H1 (cell line): ENCODE measurements around the gene ATP4A. TPM values are rescaled to one million over a fixed set of nuclear protein-coding genes. Genes with fewer than 3 reads are reported as not detected.

Experiments used
- CTCF ChIA-PET: fragments of 300-600 bp; sonication (Branson Sonifier 250); formaldehyde crosslinking; loops from one replicate; lab custom pipeline; 2021; ENCODE audit not compliant: partially characterized antibody; lab: Charles Lee
- POLR2A ChIA-PET: fragments of 300-600 bp; sonication (Branson Sonifier 250); formaldehyde crosslinking; loops from one replicate; lab custom pipeline; 2021; ENCODE audit warnings: inconsistent platforms; ENCODE audit not compliant: partially characterized antibody; lab: Charles Lee
- DNase-seq, 2 experiments: peaks; one replicate each; pipeline versions ENCODE4 v3.0.0 to v3.0.0-alpha.2; 2010 to 2022; ENCODE audit warnings: low spot score in 2 of 2, low read depth in 1 of 2, mixed read lengths in 1 of 2
- FAIRE-seq: peaks from 2 replicates; lab custom pipeline; 2011; peaks lifted over from hg19 to GRCh38; lab: Jason Lieb, UNC
- H2AFZ ChIP-seq: 2 replicates; pipeline ENCODE4 v1.8.1; 2012; ENCODE audit warnings: low read length, inconsistent platforms
- H2AK5ac ChIP-seq: 2 replicates; pipeline ENCODE4 v1.6.1; 2013; ENCODE audit warnings: low read depth, low read length
- H2BK120ac ChIP-seq: replicated peaks from 2 replicates; pipeline ENCODE3; 2013; ENCODE audit warnings: low read depth, low read length, inconsistent platforms
- H2BK12ac ChIP-seq: 2 replicates; pipeline ENCODE4 v1.6.1; 2013; ENCODE audit warnings: low read depth, low read length
- H2BK15ac ChIP-seq: 2 replicates; pipeline ENCODE4 v1.6.1; 2013; ENCODE audit warnings: low read length
- H2BK20ac ChIP-seq: 2 replicates; pipeline ENCODE4 v1.6.1; 2013; ENCODE audit warnings: low read length
- H2BK5ac ChIP-seq: 2 replicates; pipeline ENCODE4 v1.6.1; 2013; ENCODE audit warnings: low read depth, low read length
- H3K14ac ChIP-seq: 2 replicates; pipeline ENCODE4 v1.6.1; 2013; ENCODE audit warnings: inconsistent platforms; ENCODE audit not compliant: insufficient read length
- H3K18ac ChIP-seq: 2 replicates; pipeline ENCODE4 v1.6.1; 2013; ENCODE audit warnings: low read length; ENCODE audit errors: extremely low read depth
- H3K23ac ChIP-seq: 2 replicates; pipeline ENCODE4 v1.6.1; 2013; ENCODE audit warnings: inconsistent platforms; ENCODE audit not compliant: insufficient read length
- H3K23me2 ChIP-seq: 2 replicates; pipeline ENCODE4 v1.6.1; 2013; ENCODE audit warnings: low read depth, low read length
- H3K27ac ChIP-seq: 2 replicates; pipeline ENCODE4 v1.6.1; 2011; ENCODE audit warnings: low read depth, low read length, inconsistent platforms
- H3K27me3 ChIP-seq, 4 experiments: replicated peaks in 1 of 4; 1 replicate in 1 of 4; 2 replicates in 3 of 4; pipeline versions ENCODE4 v1.6.1 to v1.8.1; 2011 to 2013; ENCODE audit warnings: low read length in 3 of 4, mild to moderate bottlenecking in 3 of 4, inconsistent platforms in 2 of 4, mixed read lengths in 2 of 4, moderate library complexity in 1 of 4; ENCODE audit not compliant: control insufficient read depth in 3 of 4, insufficient read depth in 3 of 4; ENCODE audit errors: extremely low read depth in 1 of 4
- H3K36me3 ChIP-seq, 4 experiments: 2 replicates each; pipeline versions ENCODE4 v1.6.1 to v1.8.1; 2011 to 2013; ENCODE audit warnings: mild to moderate bottlenecking in 4 of 4, low read length in 3 of 4, moderate library complexity in 2 of 4, control low read depth in 1 of 4, inconsistent platforms in 1 of 4; ENCODE audit not compliant: insufficient read depth in 4 of 4, control insufficient read depth in 2 of 4
- H3K4ac ChIP-seq: replicated peaks from 2 replicates; pipeline ENCODE3; 2013; ENCODE audit warnings: low read length, low read depth, mixed read lengths, inconsistent platforms; ENCODE audit not compliant: insufficient read length
- H3K4me1 ChIP-seq, 4 experiments: replicated peaks in 1 of 4; 1 replicate in 1 of 4; 2 replicates in 3 of 4; pipeline versions ENCODE4 v1.6.1 to v1.8.1; 2011 to 2013; ENCODE audit warnings: low read length in 3 of 4, inconsistent platforms in 2 of 4, mixed read lengths in 1 of 4; ENCODE audit not compliant: insufficient read depth in 4 of 4, control insufficient read depth in 3 of 4
- H3K4me2 ChIP-seq, 2 experiments: 2 replicates each; pipeline versions ENCODE4 v1.6.1 to v1.8.1; 2011 to 2013; ENCODE audit warnings: low read depth in 2 of 2, low read length in 2 of 2, control low read depth in 1 of 2, inconsistent platforms in 1 of 2, mild to moderate bottlenecking in 1 of 2; ENCODE audit not compliant: insufficient read depth in 1 of 2
- H3K4me3 ChIP-seq, 4 experiments: fragments of 200-600, 300-600 bp in 1 of 4; sonication (generic), shearing (Covaris generic), sonication (Bioruptor Twin) in 1 of 4; 2 replicates each; pipeline versions ENCODE4 v1.5.1 to v1.8.1; 2011 to 2016; ENCODE audit warnings: low read length in 4 of 4, low read depth in 3 of 4, control low read depth in 2 of 4, inconsistent platforms in 2 of 4, mild to moderate bottlenecking in 2 of 4, mixed read lengths in 1 of 4, moderate library complexity in 1 of 4; ENCODE audit not compliant: insufficient read depth in 2 of 4; ENCODE audit errors: extremely low read depth in 1 of 4
- H3K56ac ChIP-seq: replicated peaks from 2 replicates; pipeline ENCODE3; 2013; ENCODE audit warnings: low read depth, mild to moderate bottlenecking, mixed read lengths, low read length, inconsistent platforms; ENCODE audit not compliant: insufficient read length
- H3K79me1 ChIP-seq: 2 replicates; pipeline ENCODE4 v1.6.1; 2013; ENCODE audit warnings: low read depth, low read length, control low read depth
- H3K79me2 ChIP-seq, 2 experiments: 2 replicates each; pipeline versions ENCODE4 v1.6.1 to v1.8.1; 2012 to 2013; ENCODE audit warnings: low read length in 2 of 2, mild to moderate bottlenecking in 2 of 2, inconsistent platforms in 1 of 2; ENCODE audit not compliant: insufficient read depth in 2 of 2, control insufficient read depth in 1 of 2
- H3K9ac ChIP-seq, 4 experiments: replicated peaks in 1 of 4; 1 replicate in 1 of 4; 2 replicates in 3 of 4; pipeline versions ENCODE4 v1.6.1 to v1.8.1; 2011 to 2013; ENCODE audit warnings: low read depth in 3 of 4, low read length in 3 of 4, control low read depth in 2 of 4, mild to moderate bottlenecking in 2 of 4, moderate library complexity in 2 of 4, inconsistent platforms in 1 of 4; ENCODE audit errors: extremely low read depth in 1 of 4
- H3K9me3 ChIP-seq, 2 experiments: 2 replicates each; pipeline versions ENCODE4 v1.6.1 to v1.8.1; 2012 to 2013; ENCODE audit warnings: mild to moderate bottlenecking in 2 of 2, moderate library complexity in 2 of 2, control low read depth in 1 of 2, inconsistent platforms in 1 of 2, low read depth in 1 of 2, low read length in 1 of 2, mixed read lengths in 1 of 2; ENCODE audit not compliant: insufficient read depth in 2 of 2
- H4K20me1 ChIP-seq, 2 experiments: replicated peaks in 1 of 2; 2 replicates each; pipeline versions ENCODE3 to v1.8.1; 2011 to 2013; ENCODE audit warnings: inconsistent platforms in 2 of 2, low read length in 2 of 2, mild to moderate bottlenecking in 1 of 2; ENCODE audit not compliant: insufficient read depth in 2 of 2, control insufficient read depth in 1 of 2
- H4K5ac ChIP-seq: 2 replicates; pipeline ENCODE4 v1.6.1; 2013; ENCODE audit warnings: low read length, low read depth, mixed read lengths, inconsistent platforms; ENCODE audit not compliant: insufficient read length
- H4K8ac ChIP-seq: 2 replicates; pipeline ENCODE4 v1.8.0; 2013; ENCODE audit warnings: mild to moderate bottlenecking, moderate library complexity, low read length, inconsistent platforms; ENCODE audit not compliant: insufficient read depth; ENCODE audit errors: extremely low read depth
- H4K91ac ChIP-seq: replicated peaks from 2 replicates; pipeline ENCODE3; 2013; ENCODE audit warnings: low read length, mixed read lengths, inconsistent platforms; ENCODE audit not compliant: insufficient read length
- EZH2 ChIP-seq: fragments of 200-600 bp; sonication (generic); IDR thresholded peaks from 2 replicates; pipeline ENCODE4 v1.7.1; 2012; ENCODE audit warnings: low read depth, mild to moderate bottlenecking, moderate library complexity, low read length, inconsistent platforms; ENCODE audit not compliant: severe bottlenecking
- FOSL1 ChIP-seq: IDR thresholded peaks from 2 replicates; pipeline ENCODE4 v1.6.1; 2011; ENCODE audit warnings: mild to moderate bottlenecking, low read depth, low read length, moderate library complexity; ENCODE audit not compliant: insufficient read depth
- GABPA ChIP-seq: IDR thresholded peaks from 2 replicates; pipeline ENCODE4 v1.6.1; 2011; ENCODE audit warnings: mild to moderate bottlenecking, low read length, moderate library complexity, borderline replicate concordance; ENCODE audit not compliant: insufficient read depth
- HDAC2 ChIP-seq, 2 experiments: fragments of 300-600 bp in 1 of 2; sonication (generic) in 1 of 2; IDR thresholded peaks; 2 replicates each; pipeline ENCODE4 v1.6.1; 2011 to 2012; ENCODE audit warnings: low read depth in 2 of 2, low read length in 2 of 2, mild to moderate bottlenecking in 2 of 2, moderate library complexity in 2 of 2, borderline replicate concordance in 1 of 2, inconsistent platforms in 1 of 2
- JUND ChIP-seq: IDR thresholded peaks from 2 replicates; pipeline ENCODE4 v1.6.1; 2011; ENCODE audit warnings: mild to moderate bottlenecking, improper control_type of control experiment, low read length
- KDM1A ChIP-seq: fragments of 200-600, 300-600 bp; sonication (generic); IDR thresholded peaks from 2 replicates; pipeline ENCODE4 v1.7.1; 2016; ENCODE audit warnings: mild to moderate bottlenecking, low read length, borderline replicate concordance
- KDM5A ChIP-seq: fragments of 200-600 bp; IDR thresholded peaks from 2 replicates; pipeline ENCODE4 v1.7.1; 2012; ENCODE audit warnings: mild to moderate bottlenecking, low read length, inconsistent platforms, mixed read lengths
- PHF8 ChIP-seq: fragments of 200-600 bp; sonication (generic); conservative IDR thresholded peaks from 2 replicates; pipeline ENCODE4 v1.7.1; 2012; ENCODE audit warnings: low read depth, mild to moderate bottlenecking, inconsistent platforms, low read length, moderate library complexity
- POLR2A ChIP-seq, 2 experiments: IDR thresholded peaks; 1 replicate in 1 of 2; 2 replicates in 1 of 2; pipeline ENCODE4 v1.6.1; 2011; ENCODE audit warnings: low read depth in 2 of 2, low read length in 2 of 2, mild to moderate bottlenecking in 2 of 2; ENCODE audit errors: control extremely low read depth in 1 of 2
- POU5F1 ChIP-seq: IDR thresholded peaks from 2 replicates; pipeline ENCODE4 v1.6.1; 2011; ENCODE audit warnings: low read depth, mild to moderate bottlenecking, low read length, moderate library complexity
- RNF2 ChIP-seq: fragments of 200-900, 300-1000 bp; sonication (generic); IDR thresholded peaks from 2 replicates; pipeline ENCODE4 v1.7.1; 2016; ENCODE audit warnings: borderline replicate concordance, low read depth, mild to moderate bottlenecking, antibody characterized with exemption, low read length; ENCODE audit not compliant: poor library complexity, severe bottlenecking; ENCODE audit errors: missing control alignments
- TCF12 ChIP-seq: IDR thresholded peaks from 2 replicates; pipeline ENCODE4 v1.6.1; 2011; ENCODE audit warnings: low read depth, mild to moderate bottlenecking, low read length
- WGBS, 2 experiments: shearing (Covaris generic) in 1 of 2; methylation state at CpG; one replicate each; pipeline versions ENCODE4 v1.1.6 to v1.1.7; 2013 to 2015; ENCODE audit warnings: low lambda C conversion rate in 2 of 2, mixed read lengths in 2 of 2, inconsistent platforms in 1 of 2, low coverage in 1 of 2, missing lambda C conversion rate in 1 of 2; ENCODE audit not compliant: insufficient replicate concordance in 2 of 2, insufficient coverage in 1 of 2, insufficient read length in 1 of 2; ENCODE audit errors: extremely low coverage in 1 of 2, missing lambda C conversion rate in 1 of 2; 5-methylcytosine and 5-hydroxymethylcytosine counted together
- polyA plus RNA-seq, 7 experiments: library from polyadenylated mRNA; depleted of rRNA in 3 of 7; stranded (reverse) in 5 of 7; unstranded in 2 of 7; fragments of >200 nt in 5 of 7; fragments of 200-250 nt in 2 of 7; gene quantifications; 1 replicate in 5 of 7; 2 replicates in 1 of 7; 4 replicates in 1 of 7; pipeline versions ENCODE4 v1.2.1 to v1.2.3, GENCODE V29; 2011 to 2013; ENCODE audit warnings: missing spikeins in 2 of 7, mixed read lengths in 2 of 7
- total RNA-seq: library from RNA; stranded (reverse); fragmentation: NEBNext Ultra II Directional; extraction: Animal tissue kit (Norgen Biotek cat#: 25700); gene quantifications from 2 replicates; pipeline ENCODE4 v1.2.1, GENCODE V29; 2021

Gene ATP4A
- total and polyA plus RNA-seq, 2 of the 8 experiments (the other 6 are each of a cell fraction or from before 2014, with no cell fraction given): 0.50 to 1.2 TPM

GRCh38 chr19:35517342-35517741 lies 46.1 kb downstream of the ATP4A start:
- WGBS, 2 experiments: 91% methylated on average over 2 of the region's 2 CpGs; no CpG with 5 or more reads in 1 of the 2 experiments

More at GRCh38 chr19:35517342-35517741, 46.1 kb downstream of the ATP4A start:
- H3K18ac ChIP-seq: no peak overlapping the region
- H3K23ac ChIP-seq: no peak overlapping the region
- H3K4ac ChIP-seq: no peak overlapping the region
- no peak overlapping the region for H4K91ac ChIP-seq
- no peak overlapping the region for H3K14ac ChIP-seq
- no peaks in the 10 kb centered on the region for H4K20me1 ChIP-seq
- H3K36me3 ChIP-seq: no peaks in the 10 kb centered on the region
- H2AK5ac ChIP-seq: no peak overlapping the region
- POLR2A ChIA-PET: interaction anchor here (0.9 to 2.3 kb wide), 7 partner anchors 8 to 22 kb away, joined by 3 to 5 read pairs (median 4); no protein-coding TSS in a partner anchor
- no peak overlapping the region for H3K56ac ChIP-seq
- no peak for TF ChIP-seq HDAC2 (IDR thresholded peaks at IDR 0.05; ENCODE audit: borderline replicate concordance in 1 of 2, low read depth in 2 of 2, low read length in 2 of 2)
- TF ChIP-seq PHF8: no peak
- no peak for TF ChIP-seq POU5F1
- TF ChIP-seq FOSL1: no peak
- no peak for TF ChIP-seq KDM1A
- no peak for TF ChIP-seq KDM5A
- no peak for TF ChIP-seq EZH2
- no peak for TF ChIP-seq GABPA
- no peak for TF ChIP-seq RNF2
- no peak for TF ChIP-seq POLR2A (IDR thresholded peaks at IDR 0.05; ENCODE audit: control extremely low read depth in 1 of 2, low read depth in 2 of 2, low read length in 2 of 2)
- TF ChIP-seq JUND: no peak
- TF ChIP-seq TCF12: no peak
- no peak for DNase-seq
- peaks cover 0 to 25% (median 17%) of the 10 kb centered on the region in 4 experiments; a peak in 6 of 7 replicates for H3K4me1 ChIP-seq
- H3K27ac ChIP-seq: no peak overlapping the region
- H2BK15ac ChIP-seq: no peak overlapping the region
- peaks cover 0 to 5% (median 3%) of the 10 kb centered on the region in 4 experiments; a peak in 2 of 7 replicates for H3K27me3 ChIP-seq
- no peak overlapping the region for H2BK5ac ChIP-seq
- no peaks in the 10 kb centered on the region for H3K79me2 ChIP-seq
- H3K9ac ChIP-seq: no peak overlapping the region
- H3K9me3 ChIP-seq: no peaks in the 10 kb centered on the region
- no peak overlapping the region for H2BK20ac ChIP-seq
- peaks cover 5% of the 10 kb centered on the region; the same call in 1 of the 2 replicates for H3K23me2 ChIP-seq
- FAIRE-seq: no peak
- no peak overlapping the region for H2BK120ac ChIP-seq
- no peak overlapping the region for H3K4me2 ChIP-seq
- no peak overlapping the region for H3K4me3 ChIP-seq
- H2BK12ac ChIP-seq: no peak overlapping the region
- no peak overlapping the region; the same call in 1 of the 2 replicates for H4K8ac ChIP-seq
- CTCF ChIA-PET: interaction anchor here (1.2 to 1.4 kb wide), 3 partner anchors 18 to 75 kb away, joined by 3 to 6 read pairs (median 4); no protein-coding TSS in a partner anchor
- H4K5ac ChIP-seq: no peak overlapping the region
- H2AFZ ChIP-seq: no peak overlapping the region
- no peaks in the 10 kb centered on the region; the same call in 1 of the 2 replicates for H3K79me1 ChIP-seq
